Smooth muscle cell (in vitro differentiated cells): ENCODE results near the gene SIX5. TPM values are rescaled to one million over a fixed set of nuclear protein-coding genes. Genes with fewer than 3 reads are reported as not detected.

Source experiments
- DNase-seq: peaks from one replicate; lab custom pipeline; 2025; ENCODE audit not compliant: unreplicated experiment; lab: John Stamatoyannopoulos, UW
- H2AFZ ChIP-seq: fragments of 200-600 bp; sonication (generic); 2 replicates; pipeline ENCODE4 v1.6.0; 2016; ENCODE audit warnings: antibody characterized with exemption, low read depth, mild to moderate bottlenecking
- H3F3A ChIP-seq: fragments of 200-600 bp; sonication (generic); 2 replicates; pipeline ENCODE4 v1.6.0; 2017; ENCODE audit warnings: antibody characterized with exemption, low read depth
- H3K27ac ChIP-seq: fragments of 200-600 bp; sonication (generic); 2 replicates; pipeline ENCODE4 v1.5.1; 2016; ENCODE audit warnings: low read depth, mild to moderate bottlenecking
- H3K27me3 ChIP-seq: fragments of 200-600 bp; sonication (generic); 2 replicates; pipeline ENCODE4 v1.6.1; 2016; ENCODE audit warnings: low read depth, mild to moderate bottlenecking
- H3K36me3 ChIP-seq: fragments of 200-600 bp; sonication (generic); 2 replicates; pipeline ENCODE4 v1.5.1; 2016; ENCODE audit warnings: low read depth
- H3K4me1 ChIP-seq: fragments of 200-600 bp; sonication (generic); 2 replicates; pipeline ENCODE4 v1.5.1; 2016; ENCODE audit warnings: low read depth
- H3K4me2 ChIP-seq: fragments of 200-600 bp; sonication (generic); 2 replicates; pipeline ENCODE4 v1.6.0; 2016; ENCODE audit warnings: mild to moderate bottlenecking
- H3K4me3 ChIP-seq: fragments of 200-600 bp; sonication (generic); 2 replicates; pipeline ENCODE4 v1.5.1; 2016; ENCODE audit warnings: mild to moderate bottlenecking
- H3K79me2 ChIP-seq: fragments of 200-600 bp; sonication (generic); 2 replicates; pipeline ENCODE4 v1.6.0; 2016; ENCODE audit warnings: low read depth, mild to moderate bottlenecking
- H3K9ac ChIP-seq: fragments of 200-600 bp; sonication (generic); 2 replicates; pipeline ENCODE4 v1.6.0; 2016; ENCODE audit warnings: low read depth
- H3K9me3 ChIP-seq: fragments of 200-600 bp; sonication (generic); replicated peaks from 2 replicates; pipeline ENCODE4 v1.5.1; 2016; ENCODE audit warnings: low read depth
- H4K20me1 ChIP-seq: fragments of 200-600 bp; sonication (generic); 2 replicates; pipeline ENCODE4 v1.6.0; 2016; ENCODE audit warnings: low read depth
- WGBS: methylation state at CpG from one replicate; pipeline ENCODE4 v1.1.7; 2016; ENCODE audit warnings: low lambda C conversion rate; 5-methylcytosine and 5-hydroxymethylcytosine counted together
- polyA plus RNA-seq: library from polyadenylated mRNA; unstranded; fragments of >200 nt; fragmentation: Nextera tagmentation; extraction: Ambion mirVana; gene quantifications from 2 replicates; pipeline ENCODE4 v1.2.1, GENCODE V29; 2016
- total RNA-seq: library from RNA; depleted of rRNA; stranded (reverse); fragments of >200 nt; gene quantifications from 2 replicates; pipeline ENCODE4 v1.2.3, GENCODE V29; 2014
- TF ChIP-seq, protein P1 (sequence below): fragments of 200-600 bp; sonication (generic); IDR thresholded peaks from 2 replicates; pipeline ENCODE4 v1.5.1; 2017; ENCODE audit warnings: borderline replicate concordance, mild to moderate bottlenecking, antibody characterized with exemption; ENCODE audit not compliant: insufficient read depth, poor library complexity, severe bottlenecking

SIX5 gene
- total and polyA plus RNA-seq, 2 experiments from 2014 or later: 10.2 to 16.0 TPM

DNA sequence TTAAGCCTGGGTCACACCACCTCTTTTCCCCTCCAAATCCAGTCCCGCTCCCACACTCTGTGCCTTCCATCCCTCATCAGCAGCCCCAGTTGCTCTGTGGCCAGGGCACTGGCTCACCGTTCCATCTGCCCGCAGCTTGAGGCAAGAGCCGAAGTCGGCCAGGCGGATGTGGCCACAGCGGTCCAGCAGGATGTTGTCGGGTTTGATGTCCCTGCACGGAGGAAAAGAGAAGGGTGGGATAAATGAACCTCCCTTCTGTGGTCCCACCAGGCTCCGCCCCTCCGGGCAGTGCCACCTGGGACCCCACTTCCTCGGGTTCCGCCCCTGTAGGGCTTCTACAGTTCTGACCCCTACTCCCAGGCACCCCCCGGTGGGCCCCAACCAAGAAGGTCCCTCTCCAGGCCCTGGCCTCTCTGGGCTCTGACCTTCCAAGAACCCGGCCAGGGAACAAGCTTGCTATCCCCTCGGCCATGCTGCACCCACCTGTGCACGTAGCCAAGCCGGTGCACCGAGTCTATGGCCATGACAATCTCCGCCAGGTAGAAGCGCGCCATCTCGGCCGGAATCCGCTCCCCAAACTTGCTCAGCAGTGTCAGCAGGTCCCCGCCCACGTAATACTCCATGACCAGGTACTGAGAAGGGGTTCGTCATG lies 9.1 kb upstream of the SIX5 start:
- Histone ChIP-seq H3K9ac (no peak overlapping the region), H4K20me1 (peaks cover 49% of the 10 kb centered on the region), H3K27ac (no peak overlapping the region), H3K4me2 (no peak overlapping the region), H3K79me2 (peaks cover 10% of the 10 kb centered on the region), H3F3A (peaks cover 24% of the 10 kb centered on the region), H3K36me3 (no peaks in the 10 kb centered on the region), H3K4me1 (peaks cover 18% of the 10 kb centered on the region), H3K4me3 (no peak overlapping the region), H2AFZ (no peak overlapping the region), H3K9me3 (no peaks in the 10 kb centered on the region), H3K27me3 (no peaks in the 10 kb centered on the region)
- WGBS: 99% methylated on average over 28 of the region's 28 CpGs
- TF ChIP-seq, protein P1, sequence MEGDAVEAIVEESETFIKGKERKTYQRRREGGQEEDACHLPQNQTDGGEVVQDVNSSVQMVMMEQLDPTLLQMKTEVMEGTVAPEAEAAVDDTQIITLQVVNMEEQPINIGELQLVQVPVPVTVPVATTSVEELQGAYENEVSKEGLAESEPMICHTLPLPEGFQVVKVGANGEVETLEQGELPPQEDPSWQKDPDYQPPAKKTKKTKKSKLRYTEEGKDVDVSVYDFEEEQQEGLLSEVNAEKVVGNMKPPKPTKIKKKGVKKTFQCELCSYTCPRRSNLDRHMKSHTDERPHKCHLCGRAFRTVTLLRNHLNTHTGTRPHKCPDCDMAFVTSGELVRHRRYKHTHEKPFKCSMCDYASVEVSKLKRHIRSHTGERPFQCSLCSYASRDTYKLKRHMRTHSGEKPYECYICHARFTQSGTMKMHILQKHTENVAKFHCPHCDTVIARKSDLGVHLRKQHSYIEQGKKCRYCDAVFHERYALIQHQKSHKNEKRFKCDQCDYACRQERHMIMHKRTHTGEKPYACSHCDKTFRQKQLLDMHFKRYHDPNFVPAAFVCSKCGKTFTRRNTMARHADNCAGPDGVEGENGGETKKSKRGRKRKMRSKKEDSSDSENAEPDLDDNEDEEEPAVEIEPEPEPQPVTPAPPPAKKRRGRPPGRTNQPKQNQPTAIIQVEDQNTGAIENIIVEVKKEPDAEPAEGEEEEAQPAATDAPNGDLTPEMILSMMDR: no peak
- no peak for DNase-seq

GRCh38 chr19:45777395-45777961 lies 8.4 kb upstream of the SIX5 start:
- Histone ChIP-seq H3K36me3 (no peaks in the 10 kb centered on the region), H4K20me1 (peaks cover 47% of the 10 kb centered on the region), H3K27ac (no peak overlapping the region), H3K9ac (no peak overlapping the region), H3F3A (peaks cover 25% of the 10 kb centered on the region), H2AFZ (no peak overlapping the region), H3K79me2 (peaks cover 10% of the 10 kb centered on the region), H3K4me3 (no peak overlapping the region), H3K9me3 (no peaks in the 10 kb centered on the region), H3K4me1 (peaks cover 13% of the 10 kb centered on the region), H3K4me2 (no peak overlapping the region), H3K27me3 (no peaks in the 10 kb centered on the region)
- TF ChIP-seq, protein P1: no peak
- 99% methylated on average over 34 of the region's 34 CpGs for WGBS
- DNase-seq: no peak

- H3K4me1 ChIP-seq: peaks cover 3% of the 10 kb centered on the region
- H3K9ac ChIP-seq: no peak overlapping the region
- no peak for DNase-seq
- H2AFZ ChIP-seq: no peak overlapping the region
- 91% methylated on average over 9 of the region's 9 CpGs for WGBS
- H3F3A ChIP-seq: peaks cover 32% of the 10 kb centered on the region
- no peaks in the 10 kb centered on the region for H3K27me3 ChIP-seq
- H3K4me2 ChIP-seq: no peak overlapping the region
- H3K79me2 ChIP-seq: peaks cover under 1% of the 10 kb centered on the region
- H4K20me1 ChIP-seq: peaks cover 37% of the 10 kb centered on the region
- H3K36me3 ChIP-seq: no peaks in the 10 kb centered on the region
- H3K4me3 ChIP-seq: no peak overlapping the region
- TF ChIP-seq, protein P1: peak; percentile 6
- H3K27ac ChIP-seq: no peak overlapping the region
- H3K9me3 ChIP-seq: no peaks in the 10 kb centered on the region
These were observed 5.7 kb upstream of the SIX5 start for GRCh38 chr19:45774765-45775164.

DNA sequence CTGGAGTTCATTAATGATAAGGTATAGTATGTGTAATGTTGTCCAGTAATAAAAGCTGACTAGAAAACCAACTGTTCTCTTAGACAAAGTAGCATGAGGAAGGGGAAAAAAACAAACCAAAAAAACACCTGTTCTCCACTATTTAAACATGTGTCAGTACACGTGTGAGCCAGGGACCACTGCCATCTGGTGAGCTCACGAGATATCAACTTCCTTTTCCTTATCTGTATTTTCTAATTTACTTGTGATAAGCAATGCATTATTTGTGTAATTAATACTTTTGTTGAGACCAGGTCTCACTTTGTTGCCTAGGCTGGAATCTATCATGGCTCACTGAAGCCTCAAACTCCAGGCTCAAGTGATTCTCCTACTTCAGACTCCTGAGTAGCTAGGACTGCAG lies 4.3 kb upstream of the SIX5 start:
- no peaks in the 10 kb centered on the region for H3K36me3 ChIP-seq
- WGBS: 81% methylated on average over 2 of the region's 2 CpGs
- no peaks in the 10 kb centered on the region for H3K4me1 ChIP-seq
- H2AFZ ChIP-seq: no peak overlapping the region
- no peaks in the 10 kb centered on the region for H3K27me3 ChIP-seq
- DNase-seq: no peak
- no peak overlapping the region for H3K4me2 ChIP-seq
- H3K9ac ChIP-seq: no peak overlapping the region
- H3K4me3 ChIP-seq: no peak overlapping the region
- peaks cover 26% of the 10 kb centered on the region for H4K20me1 ChIP-seq
- no peak overlapping the region for H3K27ac ChIP-seq
- H3F3A ChIP-seq: peaks cover 32% of the 10 kb centered on the region
- TF ChIP-seq, protein P1: no peak
- H3K9me3 ChIP-seq: no peaks in the 10 kb centered on the region
- H3K79me2 ChIP-seq: no peaks in the 10 kb centered on the region
